DOHH2 (cell line): ENCODE results near the gene DCAF15.

Experiments used
- CTCF ChIP-seq: fragments of 200-600 bp; sonication (generic); IDR thresholded peaks from one replicate; pipeline ENCODE4 v1.5.1; 2014; ENCODE audit warnings: antibody characterized with exemption, mild to moderate bottlenecking, low read depth, low read length; ENCODE audit not compliant: poor library complexity, severe bottlenecking
- EZH2phosphoT487 ChIP-seq: fragments of 200-600 bp; sonication (generic); IDR thresholded peaks from 2 replicates; pipeline ENCODE4 v1.6.1; 2017; ENCODE audit warnings: borderline replicate concordance, mild to moderate bottlenecking, antibody characterized with exemption, low read length, moderate library complexity, mixed read lengths

GRCh38 chr19:14005349-14006084 is 53.2 kb downstream of the DCAF15 start:
- TF ChIP-seq CTCF = no peak
- no peak for TF ChIP-seq EZH2phosphoT487
